T-helper 2 cell treated with Interferon-gamma antibody and Interleukin-4, amounts not matched to agents 100 ng/mL and 5 ng/mL, for 36 hours (primary cell): ENCODE results near the gene RCC2. TPM values are rescaled to one million over a fixed set of nuclear protein-coding genes. Genes with fewer than 3 reads are reported as not detected.

Experiments
- intact Hi-C: fragments of 100-400 bp; cut with micrococcal nuclease; formaldehyde crosslinking; loops from one replicate; pipeline ENCODE4 v1.15.1; 2023
- total RNA-seq: library from RNA; stranded (reverse); gene quantifications from 2 replicates; pipeline ENCODE4 v1.2.3, GENCODE V29; 2022

The RCC2 gene
- total RNA-seq, 1 donor from 2014 or later, result 142 TPM

GRCh38 chr1:17377325-17377953 lies 62.0 kb downstream of the RCC2 start:
- intact Hi-C loops, result no loop called here

DNA sequence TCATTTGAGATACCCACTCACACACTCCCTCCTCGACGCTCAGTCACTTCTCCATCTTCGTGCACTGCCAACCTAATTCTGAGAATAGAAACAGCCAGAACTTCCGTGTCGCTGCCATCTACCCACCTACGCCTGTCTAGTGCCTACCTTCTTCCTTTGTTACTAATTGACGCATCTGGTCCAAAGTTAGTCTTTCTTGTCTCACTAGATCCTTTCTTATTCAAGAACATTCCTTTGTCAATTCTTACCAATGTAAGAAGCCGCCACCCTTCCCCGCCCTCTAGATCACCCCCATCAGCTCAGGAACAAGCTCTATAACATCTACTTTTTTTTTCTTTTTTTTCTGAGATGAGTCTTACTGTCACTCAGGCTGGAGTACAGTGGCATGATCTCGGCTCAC lies 63.8 kb downstream of the RCC2 start:
- intact Hi-C loops, result no loop called here

GRCh38 chr1:17372955-17373354 lies 66.5 kb downstream of the RCC2 start:
- intact Hi-C loops, result no loop called here

DNA sequence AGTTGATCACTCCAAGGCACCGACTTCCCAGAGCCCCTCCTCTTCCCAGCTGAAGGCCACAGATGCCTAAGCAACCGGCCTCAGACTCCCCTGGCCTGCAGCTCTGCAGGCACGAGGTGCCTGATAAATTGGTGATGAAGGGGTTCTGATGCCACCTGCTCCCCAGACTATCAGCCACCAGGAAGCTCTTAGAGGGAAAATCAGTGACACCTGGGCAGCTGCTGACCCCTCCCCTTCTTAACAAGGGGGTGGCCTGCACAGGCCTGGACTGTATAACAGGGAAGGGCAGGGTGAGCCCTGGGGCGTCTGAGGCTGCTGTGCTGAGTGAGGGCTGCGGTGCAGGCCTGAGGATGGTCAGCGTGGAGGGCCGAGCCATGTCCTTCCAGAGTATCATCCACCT lies 67.6 kb downstream of the RCC2 start, which contains the start of gene PADI6:
Gene PADI6 (plus strand): TSS at position 301 of the 400 bp plus-strand sequence. CDS start 50 bp downstream, at position 351.
- intact Hi-C loops, result no loop called here

DNA sequence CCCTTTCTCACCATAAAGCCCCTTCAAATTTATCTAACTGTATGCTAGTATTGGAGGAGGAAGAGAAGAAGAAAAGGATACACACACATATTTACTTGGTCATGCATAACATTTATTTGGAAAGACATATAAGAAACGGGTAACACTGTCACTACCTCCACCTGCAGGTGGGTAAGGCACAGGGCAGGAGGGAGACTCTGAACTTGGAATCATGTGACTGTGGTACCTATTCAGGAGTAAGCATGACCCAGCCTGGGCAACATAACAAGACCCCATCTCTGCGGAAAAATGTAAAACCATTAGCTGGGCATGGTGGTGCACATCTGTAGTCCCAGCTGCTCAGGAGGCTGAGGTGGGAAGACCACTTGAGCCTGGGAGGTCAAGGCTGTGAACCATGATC lies 68.9 kb downstream of the RCC2 start:
- intact Hi-C loops, result no loop called here

DNA sequence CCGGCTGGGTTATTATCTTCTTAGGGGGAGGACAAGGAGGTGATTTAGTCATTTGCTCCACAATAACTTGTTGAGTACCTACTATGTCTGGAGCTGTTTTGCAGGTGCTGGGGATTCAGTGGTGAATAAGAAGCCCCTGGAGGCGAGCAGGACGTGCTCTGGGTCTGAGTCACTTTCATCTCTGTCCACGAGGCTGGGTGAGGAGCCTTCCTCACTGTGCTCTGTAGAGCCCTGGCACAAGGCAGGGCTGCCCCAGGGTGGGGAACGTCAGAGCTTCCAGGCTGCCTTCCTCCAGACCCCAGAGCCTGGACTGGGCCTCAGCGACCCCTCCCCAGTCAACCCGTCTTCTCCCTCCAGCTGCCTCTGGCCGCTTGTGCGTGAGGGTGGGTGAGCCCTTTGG lies 70.0 kb downstream of the RCC2 start:
- intact Hi-C loops, result no loop called here

- intact Hi-C loops, result no loop called here
Measured at GRCh38 chr1:17365293-17365692, 74.2 kb downstream of the RCC2 start.

DNA sequence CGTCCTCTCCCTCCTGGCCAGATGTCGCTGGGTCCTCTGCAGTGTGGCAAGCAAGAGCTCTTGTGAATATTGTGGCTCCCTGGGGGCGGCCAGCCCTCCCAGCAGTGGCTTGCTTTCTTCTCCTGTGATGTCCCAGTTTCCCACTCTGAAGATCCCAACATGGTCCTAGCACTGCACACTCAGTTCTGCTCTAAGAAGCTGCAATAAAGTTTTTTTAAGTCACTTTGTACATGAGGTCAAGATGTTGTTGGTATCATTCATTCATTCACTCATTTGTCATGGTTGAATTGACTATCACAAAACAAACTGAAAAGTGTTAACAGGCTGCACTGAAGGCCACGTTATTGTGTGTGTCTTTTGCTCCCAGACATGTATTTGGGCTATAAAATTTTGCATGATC lies 75.7 kb downstream of the RCC2 start:
- intact Hi-C loops, result no loop called here

GRCh38 chr1:17363351-17363750 lies 76.1 kb downstream of the RCC2 start:
- intact Hi-C loops, result no loop called here

GRCh38 chr1:17361687-17362086 lies 77.8 kb downstream of the RCC2 start:
- intact Hi-C loops, result no loop called here

DNA sequence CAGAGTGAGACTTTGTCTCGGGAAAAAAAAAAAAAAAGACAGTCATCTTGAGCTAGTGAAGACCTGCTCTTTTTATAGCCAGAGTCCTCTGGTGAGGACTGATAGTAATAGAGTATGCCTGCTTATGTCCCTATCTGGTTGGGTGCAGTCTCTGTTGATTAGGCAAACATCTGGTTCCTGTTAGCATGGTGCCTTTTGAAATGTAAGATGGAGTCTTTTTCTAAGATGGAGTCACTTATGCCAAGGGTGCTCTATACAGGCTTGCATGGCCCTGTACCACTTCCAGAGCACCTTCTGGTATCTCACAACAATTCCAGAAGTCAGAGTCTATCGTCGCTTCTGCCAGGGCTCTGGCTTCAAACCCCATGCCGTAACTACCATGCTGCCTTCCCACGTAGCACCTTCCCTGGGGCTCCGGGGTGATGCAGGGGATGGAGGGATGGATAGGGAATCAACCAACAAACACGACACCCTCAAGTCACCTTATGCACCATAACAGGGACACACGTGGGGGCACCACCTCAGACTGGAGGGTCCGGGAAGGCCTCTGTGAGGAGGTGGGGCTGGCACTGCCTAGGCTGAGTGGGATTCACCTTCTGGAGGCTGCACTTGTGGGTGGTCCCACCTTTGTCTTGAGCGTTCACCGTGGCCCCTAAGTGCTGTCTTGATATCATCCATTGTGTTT lies 79.1 kb downstream of the RCC2 start:
- intact Hi-C loops, result no loop called here

DNA sequence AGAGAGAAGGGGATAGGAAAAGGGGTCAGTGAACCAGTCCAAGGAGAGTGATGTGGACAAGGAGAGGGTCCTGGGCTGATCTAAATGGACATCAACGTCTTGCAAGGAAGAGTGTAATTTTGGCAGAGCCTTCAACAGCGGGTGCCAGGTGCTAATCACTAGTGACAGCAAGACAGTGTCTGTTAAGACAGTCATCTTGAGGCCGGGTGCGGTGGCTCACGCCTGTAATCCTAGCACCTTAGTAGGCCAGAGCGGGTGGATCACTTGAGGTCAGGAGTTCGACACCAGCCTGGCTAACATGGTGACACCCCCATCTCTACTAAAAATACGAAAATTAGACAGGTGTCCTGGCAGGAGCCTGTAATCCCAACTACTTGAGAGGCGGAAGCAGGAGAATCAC lies 79.7 kb downstream of the RCC2 start:
- intact Hi-C loops, result no loop called here

DNA sequence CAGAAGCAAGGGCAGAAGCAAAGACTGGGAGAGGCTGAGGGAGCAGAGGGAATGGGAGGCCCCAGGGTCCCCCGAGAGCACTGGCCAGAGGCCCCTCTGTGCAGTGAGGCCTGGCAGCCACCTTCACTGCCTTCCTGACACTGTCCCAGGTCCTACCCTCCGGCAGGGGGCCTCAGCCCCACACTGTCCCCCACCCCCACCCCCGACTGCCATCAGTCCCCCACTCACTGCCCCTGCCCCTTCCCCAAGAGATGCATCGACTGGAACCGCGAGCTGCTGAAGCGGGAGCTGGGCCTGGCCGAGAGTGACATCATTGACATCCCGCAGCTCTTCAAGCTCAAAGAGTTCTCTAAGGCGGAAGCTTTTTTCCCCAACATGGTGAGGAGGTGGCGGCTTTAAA lies 80.4 kb downstream of the RCC2 start:
- intact Hi-C loops, result no loop called here

DNA sequence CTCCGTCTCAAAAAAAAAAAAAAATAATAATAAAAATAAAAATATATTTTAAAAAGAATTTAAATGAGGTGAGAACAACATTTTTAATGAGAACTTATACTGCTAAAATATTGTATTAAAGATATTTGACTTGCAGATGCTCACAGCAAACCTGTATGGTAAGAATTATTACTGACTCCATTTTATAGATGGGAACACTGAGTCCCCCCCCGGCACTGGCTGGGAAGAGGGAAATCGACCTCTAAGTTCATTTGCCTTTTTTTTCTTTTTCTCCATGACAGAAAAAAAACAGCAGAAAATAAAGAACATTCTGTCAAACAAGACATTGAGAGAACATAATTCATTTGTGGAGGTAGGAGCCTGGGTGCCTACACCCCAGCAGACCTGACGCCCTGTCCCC lies 80.9 kb downstream of the RCC2 start:
- intact Hi-C loops, result no loop called here

Other genes starting within 250 kb of the RCC2 start
- not detected in 2 replicates for gene PADI1, start 234.5 kb downstream of the RCC2 start, total RNA-seq
- gene PADI3, start 190.6 kb downstream of the RCC2 start, total RNA-seq, result not detected in 2 replicates
- 0.25 TPM in 1 of 2 replicates, not detected in the other for gene PADI4, start 131.5 kb downstream of the RCC2 start, total RNA-seq
- not detected in 2 replicates for gene PADI6, start 67.5 kb downstream of the RCC2 start, total RNA-seq
- gene ARHGEF10L, start 100.0 kb upstream of the RCC2 start, total RNA-seq, result not detected in 2 replicates